ENCODE results near the gene RYR2. TPM values are rescaled to one million over a fixed set of nuclear protein-coding genes. Genes with fewer than 3 reads are reported as not detected.

The RYR2 gene
- polyA plus RNA-seq, 2 of the 4 experiments (the other 2 are of a cell fraction): 0.06 TPM; not detected in 1

- ChIA-PET CTCF (no interaction called here), POLR2A (no interaction called here)
- H3K4me1 ChIP-seq: no peaks in the 10 kb centered on the region
- no peak overlapping the region for H3K27ac ChIP-seq
- TF ChIP-seq ESRRA (IDR thresholded peaks at IDR 0.05; ENCODE audit: borderline replicate concordance, low read length) (no peak), NR3C1 (IDR thresholded peaks at IDR 0.05) (no peak), HES2 (IDR thresholded peaks at IDR 0.05) (no peak), CBX2 (IDR thresholded peaks at IDR 0.05; ENCODE audit: borderline replicate concordance, low read depth) (no peak), BHLHE40 (IDR thresholded peaks at IDR 0.05; ENCODE audit: low read depth, low read length) (no peak), HOXB13 (CRISPR knock-in tag; IDR thresholded peaks at IDR 0.05; ENCODE audit: low read depth) (no peak), PBX3 (IDR thresholded peaks at IDR 0.05) (no peak), ELK1 (IDR thresholded peaks at IDR 0.05; ENCODE audit: low read depth, low read length) (no peak), TP53 (CRISPR knock-in tag; IDR thresholded peaks at IDR 0.05) (no peak), CHD2 (IDR thresholded peaks at IDR 0.05; ENCODE audit: low read length, partially characterized antibody) (no peak), FOSB (CRISPR knock-in tag; IDR thresholded peaks at IDR 0.05) (no peak), JUN (IDR thresholded peaks at IDR 0.05) (no peak), NPAS2 (CRISPR knock-in tag; IDR thresholded peaks at IDR 0.05; ENCODE audit: borderline replicate concordance) (no peak), POLR2A (IDR thresholded peaks at IDR 0.05; ENCODE audit: low read length) (no peak), ZSCAN20 (CRISPR knock-in tag; IDR thresholded peaks at IDR 0.05) (no peak)
- no peak for ATAC-seq
- no peak overlapping the region for H3K4me2 ChIP-seq
- no peak for DNase-seq (ENCODE audit: low read depth in 1 of 2, low spot score in 1 of 2)
- H3K9me3 ChIP-seq: no peaks in the 10 kb centered on the region
- no peak for FAIRE-seq
- no peak overlapping the region for H3K4me3 ChIP-seq
- 33% methylated on average over 12 of the region's 12 CpGs for WGBS (ENCODE audit: missing lambda C conversion rate)
These were observed 51.7 kb downstream of the RYR2 start for GRCh38 chr1:237093691-237094090.

GRCh38 chr1:237098541-237098940 lies 56.6 kb downstream of the RYR2 start:
- H3K4me2 ChIP-seq: no peak overlapping the region
- no peaks in the 10 kb centered on the region for H3K9me3 ChIP-seq
- no peak for TF ChIP-seq FOSL2 (IDR thresholded peaks at IDR 0.05)
- no peak for TF ChIP-seq FOSL2 (CRISPR knock-in tag; IDR thresholded peaks at IDR 0.05)
- TF ChIP-seq EP300 (IDR thresholded peaks at IDR 0.05): no peak
- TF ChIP-seq MAX (IDR thresholded peaks at IDR 0.05): no peak
- TF ChIP-seq KDM5A (IDR thresholded peaks at IDR 0.05): no peak
- ChIA-PET CTCF (no interaction called here), POLR2A (no interaction called here)
- H3K27ac ChIP-seq: no peak overlapping the region
- H3K4me1 ChIP-seq: no peaks in the 10 kb centered on the region
- WGBS (ENCODE audit: missing lambda C conversion rate): 21% methylated on average over 3 of the region's 3 CpGs
- no peak overlapping the region for H3K4me3 ChIP-seq
- ATAC-seq (no peak), FAIRE-seq (no peak), DNase-seq (ENCODE audit: low read depth in 1 of 2, low spot score in 1 of 2) (no peak)

GRCh38 chr1:237103021-237103420 lies 61.0 kb downstream of the RYR2 start:
- FAIRE-seq (no peak), ATAC-seq (no peak), DNase-seq (ENCODE audit: low read depth in 1 of 2, low spot score in 1 of 2) (no peak)
- Histone ChIP-seq H3K27ac (no peak overlapping the region), H3K4me2 (no peak overlapping the region), H3K4me1 (no peaks in the 10 kb centered on the region), H3K9me3 (no peaks in the 10 kb centered on the region), H3K4me3 (no peak overlapping the region)
- POLR2A ChIA-PET: no interaction called here
- CTCF ChIA-PET: no interaction called here
- TF ChIP-seq MAFK (IDR thresholded peaks at IDR 0.05; ENCODE audit: partially characterized antibody) (peak; percentile 23), HDAC2 (IDR thresholded peaks at IDR 0.05) (no peak)
- 55% methylated on average over 5 of the region's 5 CpGs for WGBS (ENCODE audit: missing lambda C conversion rate)

GRCh38 chr1:237104096-237104495 lies 62.1 kb downstream of the RYR2 start:
- Histone ChIP-seq H3K27ac (no peak overlapping the region), H3K4me3 (no peak overlapping the region), H3K4me2 (no peak overlapping the region), H3K4me1 (no peaks in the 10 kb centered on the region), H3K9me3 (no peaks in the 10 kb centered on the region)
- ATAC-seq: no peak
- ChIA-PET POLR2A (no interaction called here), CTCF (no interaction called here)
- no peak for DNase-seq (ENCODE audit: low read depth in 1 of 2, low spot score in 1 of 2)
- FAIRE-seq: no peak
- WGBS (ENCODE audit: missing lambda C conversion rate): 53% methylated on average over 9 of the region's 9 CpGs
- no peak for TF ChIP-seq NR3C1 (IDR thresholded peaks at IDR 0.05)
- no peak for TF ChIP-seq ZSCAN20 (CRISPR knock-in tag; IDR thresholded peaks at IDR 0.05)
- TF ChIP-seq PBX3 (IDR thresholded peaks at IDR 0.05): no peak
- no peak for TF ChIP-seq EHMT2 (IDR thresholded peaks at IDR 0.05; ENCODE audit: low read depth)
- no peak for TF ChIP-seq FOSB (CRISPR knock-in tag; IDR thresholded peaks at IDR 0.05)
- TF ChIP-seq RNF2 (IDR thresholded peaks at IDR 0.05; ENCODE audit: borderline replicate concordance, low read depth): no peak
- no peak for TF ChIP-seq MAFK (IDR thresholded peaks at IDR 0.05; ENCODE audit: partially characterized antibody)
- no peak for TF ChIP-seq MAX (IDR thresholded peaks at IDR 0.05)
- TF ChIP-seq ATOH8 (CRISPR knock-in tag; IDR thresholded peaks at IDR 0.05; ENCODE audit: low read depth): no peak
- TF ChIP-seq FOXS1 (CRISPR knock-in tag; IDR thresholded peaks at IDR 0.05): no peak
- no peak for TF ChIP-seq HOXA7 (CRISPR knock-in tag; IDR thresholded peaks at IDR 0.05)
- no peak for TF ChIP-seq KDM5A (IDR thresholded peaks at IDR 0.05)
- TF ChIP-seq ELK1 (IDR thresholded peaks at IDR 0.05; ENCODE audit: low read depth, low read length): no peak

Data from A549 (cell line).